Measurements from ENCODE around the gene UBAC2.

DNA sequence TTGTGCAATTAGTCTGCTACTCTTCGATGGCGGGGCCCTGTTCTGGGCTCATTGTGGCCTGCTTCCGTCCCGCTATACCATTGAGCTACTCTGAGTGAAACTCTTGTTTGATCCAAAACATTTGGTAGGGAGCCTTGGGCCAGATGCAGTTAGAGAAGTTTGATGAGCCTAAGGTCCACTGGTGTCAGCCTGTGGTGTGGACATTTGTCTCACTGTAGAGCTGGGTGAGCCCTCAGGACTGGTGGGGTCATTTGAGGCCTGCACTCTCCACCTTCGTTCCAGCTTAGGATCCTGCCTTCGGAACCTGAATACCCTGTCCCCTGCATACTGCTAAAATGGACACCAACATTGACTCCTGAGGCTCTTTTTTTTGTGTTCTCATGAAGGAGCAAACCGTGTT, 6.9 kb downstream of the UBAC2 start:
- TF ChIP-seq, protein P1, sequence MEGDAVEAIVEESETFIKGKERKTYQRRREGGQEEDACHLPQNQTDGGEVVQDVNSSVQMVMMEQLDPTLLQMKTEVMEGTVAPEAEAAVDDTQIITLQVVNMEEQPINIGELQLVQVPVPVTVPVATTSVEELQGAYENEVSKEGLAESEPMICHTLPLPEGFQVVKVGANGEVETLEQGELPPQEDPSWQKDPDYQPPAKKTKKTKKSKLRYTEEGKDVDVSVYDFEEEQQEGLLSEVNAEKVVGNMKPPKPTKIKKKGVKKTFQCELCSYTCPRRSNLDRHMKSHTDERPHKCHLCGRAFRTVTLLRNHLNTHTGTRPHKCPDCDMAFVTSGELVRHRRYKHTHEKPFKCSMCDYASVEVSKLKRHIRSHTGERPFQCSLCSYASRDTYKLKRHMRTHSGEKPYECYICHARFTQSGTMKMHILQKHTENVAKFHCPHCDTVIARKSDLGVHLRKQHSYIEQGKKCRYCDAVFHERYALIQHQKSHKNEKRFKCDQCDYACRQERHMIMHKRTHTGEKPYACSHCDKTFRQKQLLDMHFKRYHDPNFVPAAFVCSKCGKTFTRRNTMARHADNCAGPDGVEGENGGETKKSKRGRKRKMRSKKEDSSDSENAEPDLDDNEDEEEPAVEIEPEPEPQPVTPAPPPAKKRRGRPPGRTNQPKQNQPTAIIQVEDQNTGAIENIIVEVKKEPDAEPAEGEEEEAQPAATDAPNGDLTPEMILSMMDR (IDR thresholded peaks at IDR 0.05): no peak
- no peak for TF ChIP-seq POLR2A (IDR thresholded peaks at IDR 0.05)
